Measurements from ENCODE around the gene OR2T27.
"Not testable (repeated sequence)": the region's sequence is repeated elsewhere in the genome, so short reads cannot be mapped to it uniquely, and the experiment has no call there.

Gene OR2T27

GRCh38 chr1:248639652-248640051 is 15.7 kb downstream of the OR2T27 start:
- not testable (repeated sequence) for DNase-seq

GRCh38 chr1:248636612-248637011 is 18.7 kb downstream of the OR2T27 start:
- not testable (repeated sequence) for DNase-seq

GRCh38 chr1:248634991-248635390 is 20.3 kb downstream of the OR2T27 start, which contains the start of gene OR2T11:
OR2T11 (minus strand) TSS chr1:248635091; CDS start chr1:248627128, 7,963 bp downstream.
- not testable (repeated sequence) for DNase-seq

GRCh38 chr1:248631354-248632008 is 23.8 kb downstream of the OR2T27 start:
- DNase-seq, result no peak

- no peak for DNase-seq
Observed at GRCh38 chr1:248630551-248630950, 24.8 kb downstream of the OR2T27 start.

- no peak for DNase-seq
Observed at GRCh38 chr1:248627971-248628844, 27.1 kb downstream of the OR2T27 start.

GRCh38 chr1:248625971-248626370 is 29.4 kb downstream of the OR2T27 start:
- no peak for DNase-seq

GRCh38 chr1:248625166-248625565 is 30.2 kb downstream of the OR2T27 start:
- DNase-seq, result no peak

- peak; percentile 25 for DNase-seq
Observed at GRCh38 chr1:248622570-248623001, 32.7 kb downstream of the OR2T27 start.

GRCh38 chr1:248621770-248622169 is 33.6 kb downstream of the OR2T27 start:
- no peak for DNase-seq

- peak; percentile 48 for DNase-seq
Observed at GRCh38 chr1:248618878-248619277, 36.5 kb downstream of the OR2T27 start.

- no peak for DNase-seq
Observed at GRCh38 chr1:248618119-248618518, 37.2 kb downstream of the OR2T27 start.

GRCh38 chr1:248613742-248614141 is 41.6 kb downstream of the OR2T27 start:
- no peak for DNase-seq

GRCh38 chr1:248611883-248612414 is 43.4 kb downstream of the OR2T27 start:
- DNase-seq, result no peak

- no peak for DNase-seq
Observed at GRCh38 chr1:248610301-248610700, 45.0 kb downstream of the OR2T27 start.
